SJSA1 (cell line): Measurements from ENCODE around the gene IQCF6. TPM values are rescaled to one million over a fixed set of nuclear protein-coding genes. Genes with fewer than 3 reads are reported as not detected.
"Not testable (repeated sequence)": the region's sequence is repeated elsewhere in the genome, so short reads cannot be mapped to it uniquely, and the experiment has no call there.

ENCODE experiments used
- DNase-seq, 2 experiments: peaks; one replicate each; pipeline ENCODE4 v3.0.0-alpha.2; 2015 to 2020; ENCODE audit warnings: low spot score in 2 of 2, low read depth in 1 of 2
- H3K27ac ChIP-seq: fragments of 250-450 bp; sonication (Bioruptor Pico); 2 replicates; pipeline ENCODE4 v1.5.1; 2020; ENCODE audit warnings: mild to moderate bottlenecking, moderate library complexity
- H3K27me3 ChIP-seq: fragments of 250-450 bp; sonication (Bioruptor Pico); replicated peaks from 2 replicates; pipeline ENCODE4 v1.5.1; 2020; ENCODE audit warnings: mild to moderate bottlenecking, moderate library complexity
- H3K36me3 ChIP-seq: fragments of 250-450 bp; sonication (Bioruptor Pico); 2 replicates; pipeline ENCODE4 v1.5.1; 2020; ENCODE audit warnings: mild to moderate bottlenecking
- H3K4me1 ChIP-seq: fragments of 250-450 bp; sonication (Bioruptor Pico); replicated peaks from 2 replicates; pipeline ENCODE4 v1.6.1; 2021; ENCODE audit warnings: mild to moderate bottlenecking
- H3K4me3 ChIP-seq: fragments of 250-450 bp; sonication (Bioruptor Pico); 2 replicates; pipeline ENCODE4 v1.5.1; 2020; ENCODE audit warnings: mild to moderate bottlenecking
- H3K9me3 ChIP-seq: fragments of 250-450 bp; sonication (Bioruptor Pico); replicated peaks from 2 replicates; pipeline ENCODE4 v1.5.1; 2020; ENCODE audit warnings: mild to moderate bottlenecking
- total RNA-seq: library from RNA; depleted of rRNA; stranded (reverse); fragments of >200 nt; shearing (Covaris generic); gene quantifications from 2 replicates; pipeline ENCODE4 v1.2.3, GENCODE V29; 2014; rRNA removed

Gene IQCF6
- total RNA-seq, 1 experiment from 2014 or later = not detected

DNA sequence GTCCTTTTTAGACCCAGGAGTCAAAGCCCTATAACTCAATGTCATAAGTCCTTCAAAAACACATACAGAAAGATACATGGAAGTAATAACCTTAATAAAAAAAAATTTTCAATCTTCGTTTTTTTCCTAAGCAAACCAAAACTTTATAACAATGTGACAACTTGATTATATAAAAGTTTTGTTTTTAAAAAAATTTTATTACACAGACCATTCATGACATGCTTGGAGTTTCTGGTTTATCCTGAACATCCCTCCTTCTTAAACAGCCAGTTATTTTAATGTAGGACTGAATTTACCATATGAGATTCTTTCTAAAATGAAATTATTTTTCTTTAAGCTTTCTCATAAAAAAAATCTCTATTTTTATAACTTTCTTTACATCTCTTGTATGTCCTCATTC, 30.7 kb downstream of the IQCF6 start:
- Histone ChIP-seq H3K9me3 (no peaks in the 10 kb centered on the region), H3K27me3 (no peaks in the 10 kb centered on the region), H3K4me1 (no peaks in the 10 kb centered on the region), H3K4me3 (no peak overlapping the region), H3K27ac (no peak overlapping the region), H3K36me3 (no peaks in the 10 kb centered on the region)
- DNase-seq = no peak

DNA sequence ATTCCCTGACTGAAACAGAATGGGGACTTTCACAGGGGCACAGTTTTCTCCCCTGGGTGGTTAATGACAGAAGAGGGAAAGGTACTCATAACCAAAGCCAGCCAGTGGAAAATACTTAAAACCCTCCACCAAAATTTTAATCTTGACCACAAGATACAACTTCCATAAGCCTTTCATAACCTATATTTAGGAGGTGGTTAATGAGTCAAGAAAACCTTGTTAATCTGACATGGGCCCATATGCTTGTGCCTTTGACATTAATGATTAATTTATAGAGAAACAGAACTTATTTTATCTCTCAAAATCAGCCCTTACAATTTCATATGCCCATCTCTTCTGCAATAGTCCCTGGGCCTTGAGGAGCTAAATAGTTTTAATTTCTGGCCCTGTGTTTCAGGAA, 31.2 kb downstream of the IQCF6 start:
- Histone ChIP-seq H3K4me3 (no peak overlapping the region), H3K4me1 (no peaks in the 10 kb centered on the region), H3K36me3 (no peaks in the 10 kb centered on the region), H3K27me3 (no peaks in the 10 kb centered on the region), H3K9me3 (no peaks in the 10 kb centered on the region), H3K27ac (no peak overlapping the region)
- no peak for DNase-seq

DNA sequence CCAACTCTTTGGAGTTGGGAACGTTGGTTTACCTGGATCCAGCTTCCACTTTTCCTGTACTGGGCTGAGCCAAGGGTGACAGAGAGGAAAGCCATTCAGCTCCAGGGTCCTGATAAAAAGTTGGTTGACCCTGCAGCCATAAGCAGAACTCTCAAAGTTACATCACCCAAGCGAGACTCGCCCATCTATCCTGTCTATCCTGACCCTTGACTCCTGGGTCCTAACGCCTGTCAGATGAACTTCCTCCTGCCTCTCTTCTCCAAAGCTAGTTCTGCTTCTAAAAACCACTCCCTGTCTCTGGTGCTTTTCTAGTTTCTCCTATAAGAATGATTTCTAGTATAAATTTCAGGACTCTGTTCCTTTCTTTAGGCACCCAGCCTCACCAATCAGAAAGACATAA, 36.1 kb downstream of the IQCF6 start:
- not testable (repeated sequence) for H3K9me3 ChIP-seq, H3K36me3 ChIP-seq, H3K27ac ChIP-seq, DNase-seq, H3K4me1 ChIP-seq, H3K4me3 ChIP-seq
- 0 out of 2 replicates have a peak, but pooled peaks cover 10% of the 10 kb centered on the region for H3K27me3 ChIP-seq

DNA sequence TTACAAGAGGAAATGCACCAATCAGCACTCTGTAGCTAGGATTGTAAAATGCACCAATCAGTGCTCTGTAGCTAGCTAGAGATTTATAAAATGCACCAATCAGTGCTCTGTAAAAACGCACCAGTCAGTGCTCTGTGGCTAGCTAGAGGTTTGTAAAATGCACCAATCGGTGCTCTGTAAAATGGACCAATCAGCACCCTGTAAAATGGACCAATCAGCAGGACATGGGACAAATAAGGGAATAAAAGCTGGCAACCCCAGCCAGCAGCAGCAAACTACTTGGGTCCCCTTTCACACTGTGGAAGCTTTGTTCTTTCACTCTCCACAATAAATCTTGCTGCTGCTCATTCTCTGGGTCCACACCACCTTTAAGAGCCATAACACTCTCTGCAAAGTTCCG, 36.7 kb downstream of the IQCF6 start:
- not testable (repeated sequence) for H3K4me3 ChIP-seq, DNase-seq, H3K36me3 ChIP-seq, H3K27ac ChIP-seq, H3K4me1 ChIP-seq, H3K9me3 ChIP-seq
- H3K27me3 ChIP-seq = 0 out of 2 replicates have a peak, but pooled peaks cover 10% of the 10 kb centered on the region

DNA sequence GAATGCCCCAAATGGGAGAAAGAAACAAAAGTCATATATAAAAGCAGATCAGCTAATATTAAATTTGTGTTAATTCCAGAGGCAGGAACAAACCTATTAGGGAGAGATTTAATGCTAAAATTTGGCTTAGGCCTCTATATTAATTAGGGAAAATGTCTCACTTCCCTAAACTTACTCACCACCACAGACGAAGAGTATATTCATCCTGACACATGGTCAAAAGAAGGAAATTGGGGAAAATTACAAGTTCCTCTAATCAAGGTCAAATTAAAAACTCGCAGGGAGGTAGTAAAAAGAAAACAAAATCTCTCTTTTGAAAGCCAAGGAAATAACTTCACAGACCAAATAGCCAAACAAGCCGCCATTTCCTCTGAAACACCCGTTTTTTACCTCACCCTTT, 39.9 kb downstream of the IQCF6 start:
- Histone ChIP-seq H3K4me3 (no peak overlapping the region), H3K27ac (no peak overlapping the region), H3K27me3 (peaks cover 19% of the 10 kb centered on the region; the same call in 1 of the 2 replicates)

DNA sequence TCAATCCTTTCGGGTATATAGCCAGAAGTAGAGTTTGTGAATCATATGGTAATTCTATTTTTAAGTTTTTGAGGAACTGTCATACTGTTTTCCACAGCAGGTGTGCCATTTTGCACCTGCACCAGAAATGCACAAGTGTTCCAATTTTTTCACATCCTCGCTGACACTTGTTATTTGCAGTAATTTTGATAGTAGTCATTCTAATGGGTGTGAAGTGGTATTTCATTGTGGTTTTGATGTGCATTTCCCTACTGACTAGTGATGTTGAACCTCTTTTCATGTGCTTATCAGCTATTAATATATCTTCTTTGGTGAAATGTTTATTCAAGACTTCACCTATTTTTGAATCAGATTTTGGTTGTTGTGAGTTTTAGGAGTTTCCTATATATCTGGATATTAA, 43.1 kb downstream of the IQCF6 start:
- Histone ChIP-seq H3K4me3 (no peak overlapping the region), H3K27me3 (peaks cover 19% of the 10 kb centered on the region; the same call in 1 of the 2 replicates), H3K9me3 (no peaks in the 10 kb centered on the region), H3K27ac (no peak overlapping the region), H3K4me1 (no peaks in the 10 kb centered on the region), H3K36me3 (no peaks in the 10 kb centered on the region)
- DNase-seq = no peak

More for the DNA sequence above, 39.9 kb downstream of the IQCF6 start:
- H3K9me3 ChIP-seq = no peaks in the 10 kb centered on the region
- H3K4me1 ChIP-seq = no peaks in the 10 kb centered on the region
- no peak for DNase-seq
- H3K36me3 ChIP-seq = no peaks in the 10 kb centered on the region

DNA sequence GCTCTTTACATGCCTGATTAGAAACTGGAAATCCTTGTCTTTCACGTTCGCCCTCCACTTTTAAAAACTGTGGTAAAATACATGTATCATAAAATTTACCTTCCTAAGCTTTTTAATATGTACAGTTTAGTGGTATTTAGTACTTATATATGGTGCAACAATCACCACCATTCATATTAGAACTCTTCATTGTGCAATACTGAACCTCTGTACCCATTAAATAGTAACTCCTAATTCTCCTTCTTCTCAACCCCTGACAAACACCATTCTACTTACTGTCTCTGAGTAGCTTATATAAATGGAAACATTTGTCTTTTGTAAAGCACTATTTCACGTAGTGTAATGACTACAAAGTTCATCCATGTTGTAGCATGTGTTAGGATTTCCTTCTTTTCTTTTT, 44.0 kb downstream of the IQCF6 start:
- H3K36me3 ChIP-seq = no peaks in the 10 kb centered on the region
- H3K27me3 ChIP-seq = peaks cover 16% of the 10 kb centered on the region; the same call in 1 of the 2 replicates
- DNase-seq = no peak
- no peaks in the 10 kb centered on the region for H3K9me3 ChIP-seq
- no peak overlapping the region for H3K27ac ChIP-seq
- no peaks in the 10 kb centered on the region for H3K4me1 ChIP-seq
- H3K4me3 ChIP-seq = no peak overlapping the region

DNA sequence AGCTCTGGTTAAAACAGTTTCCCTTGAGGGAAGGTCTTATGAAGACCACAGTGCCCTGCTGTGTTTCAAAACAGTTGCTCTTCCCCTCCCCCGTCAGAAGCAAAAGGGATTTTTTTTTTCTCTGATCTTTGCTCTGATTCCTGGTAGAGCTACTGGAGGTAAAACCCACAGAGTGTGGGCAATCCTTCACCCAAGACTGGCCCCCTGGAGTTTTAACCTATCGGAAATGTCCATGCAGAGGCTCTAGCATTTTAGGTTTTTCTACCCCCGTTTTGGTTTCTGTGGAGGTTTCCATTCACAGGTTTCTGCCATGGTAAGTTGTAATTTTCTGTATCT, 44.5 kb downstream of the IQCF6 start:
- DNase-seq = no peak
- Histone ChIP-seq H3K4me1 (no peaks in the 10 kb centered on the region), H3K27me3 (peaks cover 14% of the 10 kb centered on the region; the same call in 1 of the 2 replicates), H3K36me3 (no peaks in the 10 kb centered on the region), H3K4me3 (no peak overlapping the region), H3K27ac (no peak overlapping the region), H3K9me3 (no peaks in the 10 kb centered on the region)

DNA sequence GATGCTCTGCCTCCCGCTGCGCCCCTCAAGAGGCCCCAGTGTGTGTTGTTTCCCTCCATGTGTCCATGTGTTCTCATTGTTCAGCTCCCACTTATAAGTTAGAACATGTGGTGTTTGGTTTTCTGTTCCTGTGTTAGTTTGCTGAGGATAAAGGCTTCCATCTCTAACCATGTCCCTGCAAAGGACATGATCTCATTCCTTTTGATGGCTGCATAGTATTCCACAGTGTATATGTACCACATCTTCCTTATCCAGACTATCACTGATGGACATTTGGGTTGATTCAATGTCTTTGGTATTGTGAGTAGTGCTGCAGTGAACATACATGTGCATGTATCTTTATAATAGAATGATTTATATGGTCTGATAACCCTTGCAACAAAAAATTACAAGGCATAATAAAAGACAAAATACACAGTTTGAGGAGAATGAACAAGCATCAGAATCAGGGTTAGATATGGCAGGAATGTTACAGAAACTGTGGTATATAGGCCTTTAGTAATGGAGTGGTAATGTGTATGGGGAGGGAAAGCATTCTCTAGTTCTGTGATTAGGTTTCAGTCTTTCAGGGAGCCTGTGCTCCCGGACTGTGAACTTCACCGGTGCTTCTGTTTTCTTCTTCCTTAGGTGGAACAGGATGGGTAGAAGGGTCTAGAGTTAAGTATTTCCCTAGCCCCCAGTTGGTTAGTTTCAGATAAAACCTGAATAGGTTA, 45.0 kb downstream of the IQCF6 start:
- H3K27me3 ChIP-seq = peaks cover 14% of the 10 kb centered on the region; the same call in 1 of the 2 replicates
- H3K9me3 ChIP-seq = no peaks in the 10 kb centered on the region
- H3K27ac ChIP-seq = no peak overlapping the region
- no peaks in the 10 kb centered on the region for H3K36me3 ChIP-seq
- H3K4me1 ChIP-seq = no peaks in the 10 kb centered on the region
- DNase-seq = no peak
- H3K4me3 ChIP-seq = no peak overlapping the region

DNA sequence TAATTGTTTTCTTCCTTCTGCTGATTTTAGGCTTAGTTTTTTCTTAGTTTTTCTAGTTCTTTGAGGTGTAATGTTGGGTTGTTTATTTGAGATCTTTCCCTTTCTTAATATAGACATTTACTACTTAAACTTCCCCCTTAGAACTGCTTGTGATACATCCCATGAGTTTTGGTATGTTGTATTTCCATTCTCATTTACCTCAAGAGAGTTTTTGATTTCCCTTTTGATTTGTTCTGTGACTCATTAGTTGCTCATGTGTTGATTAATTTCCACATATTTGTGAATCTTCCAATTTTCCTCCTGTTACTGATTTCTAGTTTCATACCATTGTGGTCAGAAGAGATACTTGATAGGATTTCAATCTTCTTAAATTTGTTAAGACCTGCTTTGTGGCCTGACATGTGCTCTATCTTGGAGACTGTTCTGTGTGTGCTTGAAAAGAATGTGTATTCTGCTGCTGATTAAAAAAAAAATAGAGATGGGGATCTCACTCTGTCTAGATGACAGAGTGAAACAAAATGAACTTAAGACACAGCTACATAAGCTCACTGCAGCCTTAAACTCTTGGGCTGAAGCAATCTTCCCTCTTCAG, 49.9 kb downstream of the IQCF6 start:
- DNase-seq = no peak
- H3K36me3 ChIP-seq = no peaks in the 10 kb centered on the region
- H3K4me1 ChIP-seq = no peaks in the 10 kb centered on the region

More for the DNA sequence above, 49.9 kb downstream of the IQCF6 start:
- no peak overlapping the region for H3K4me3 ChIP-seq
- no peak overlapping the region for H3K27ac ChIP-seq
- H3K9me3 ChIP-seq = no peaks in the 10 kb centered on the region
- H3K27me3 ChIP-seq = peaks cover 5% of the 10 kb centered on the region; the same call in 1 of the 2 replicates

Other genes with a start within 250 kb of the IQCF6 start
- 9.7 and 16.7 TPM in 2 replicates for gene RAD54L2, start 240.5 kb downstream of the IQCF6 start, total RNA-seq
- 36.4 and 36.9 TPM in 2 replicates for gene TEX264, start 108.0 kb downstream of the IQCF6 start, total RNA-seq
- gene GRM2, start 72.2 kb downstream of the IQCF6 start, total RNA-seq = 0.03 TPM in 1 of 2 replicates, not detected in the other
- gene IQCF2, start 82.4 kb upstream of the IQCF6 start, total RNA-seq = not detected in 2 replicates
- not detected in 2 replicates for gene IQCF5, start 96.4 kb upstream of the IQCF6 start, total RNA-seq
- not detected in 2 replicates for gene IQCF1, start 124.1 kb upstream of the IQCF6 start, total RNA-seq
- 41.0 and 45.5 TPM in 2 replicates for gene RRP9, start 162.7 kb upstream of the IQCF6 start, total RNA-seq
- 14.7 and 17.9 TPM in 2 replicates for gene PARP3, start 163.1 kb upstream of the IQCF6 start, total RNA-seq
- gene GPR62, start 176.1 kb upstream of the IQCF6 start, total RNA-seq = not detected in 2 replicates
- 75.3 and 138 TPM in 2 replicates for gene PCBP4, start 188.2 kb upstream of the IQCF6 start, total RNA-seq
- gene ABHD14B, start 194.8 kb upstream of the IQCF6 start, total RNA-seq = 26.6 and 31.0 TPM in 2 replicates
- 2.3 and 13.2 TPM in 2 replicates for gene ABHD14A, start 195.8 kb upstream of the IQCF6 start, total RNA-seq
- 11.0 and 19.0 TPM in 2 replicates for gene ACY1, start 204.3 kb upstream of the IQCF6 start, total RNA-seq
- gene RPL29, start 216.7 kb upstream of the IQCF6 start, total RNA-seq = 462 and 868 TPM in 2 replicates